Measurements from ENCODE around the gene MYH15. TPM values are rescaled to one million over a fixed set of nuclear protein-coding genes. Genes with fewer than 3 reads are reported as not detected.

MYH15 gene
- total RNA-seq, 1 donor, result 0.84 TPM

- H3K4me1 ChIP-seq (ENCODE audit: insufficient read depth, low read length), result peaks cover 4% of the 10 kb centered on the region
- no peaks in the 10 kb centered on the region for H3K9me3 ChIP-seq (ENCODE audit: low read depth, low read length)
- H3K4me3 ChIP-seq (ENCODE audit: low read length), result no peak overlapping the region
- H3K27me3 ChIP-seq (ENCODE audit: insufficient read depth, low read length), result no peaks in the 10 kb centered on the region
Measured at GRCh38 chr3:108524537-108524936, 14.1 kb upstream of the MYH15 start.

- no peaks in the 10 kb centered on the region for H3K4me1 ChIP-seq (ENCODE audit: insufficient read depth, low read length)
- H3K4me3 ChIP-seq (ENCODE audit: low read length), result no peak overlapping the region
- H3K9me3 ChIP-seq (ENCODE audit: low read depth, low read length), result no peaks in the 10 kb centered on the region
- no peaks in the 10 kb centered on the region for H3K27me3 ChIP-seq (ENCODE audit: insufficient read depth, low read length)
Measured at GRCh38 chr3:108518895-108519294, 8.5 kb upstream of the MYH15 start.

- Histone ChIP-seq H3K4me3 (ENCODE audit: low read length) (no peak overlapping the region), H3K9me3 (ENCODE audit: low read depth, low read length) (no peaks in the 10 kb centered on the region), H3K4me1 (ENCODE audit: insufficient read depth, low read length) (no peaks in the 10 kb centered on the region), H3K27me3 (ENCODE audit: insufficient read depth, low read length) (no peaks in the 10 kb centered on the region)
Measured at GRCh38 chr3:108516881-108517280, 6.5 kb upstream of the MYH15 start.

GRCh38 chr3:108513961-108514360 lies 3.6 kb upstream of the MYH15 start:
- Histone ChIP-seq H3K4me1 (ENCODE audit: insufficient read depth, low read length) (no peaks in the 10 kb centered on the region), H3K9me3 (ENCODE audit: low read depth, low read length) (no peaks in the 10 kb centered on the region), H3K4me3 (ENCODE audit: low read length) (no peak overlapping the region), H3K27me3 (ENCODE audit: insufficient read depth, low read length) (no peaks in the 10 kb centered on the region)

- no peaks in the 10 kb centered on the region for H3K4me1 ChIP-seq (ENCODE audit: insufficient read depth, low read length)
- H3K4me3 ChIP-seq (ENCODE audit: low read length), result no peak overlapping the region
- H3K9me3 ChIP-seq (ENCODE audit: low read depth, low read length), result no peaks in the 10 kb centered on the region
- no peaks in the 10 kb centered on the region for H3K27me3 ChIP-seq (ENCODE audit: insufficient read depth, low read length)
Measured at GRCh38 chr3:108512671-108513070, 2.3 kb upstream of the MYH15 start.

- Histone ChIP-seq H3K9me3 (ENCODE audit: low read depth, low read length) (no peaks in the 10 kb centered on the region), H3K4me1 (ENCODE audit: insufficient read depth, low read length) (no peaks in the 10 kb centered on the region), H3K27me3 (ENCODE audit: insufficient read depth, low read length) (no peaks in the 10 kb centered on the region), H3K4me3 (ENCODE audit: low read length) (no peak overlapping the region)
Measured at GRCh38 chr3:108511490-108511889, 1.1 kb upstream of the MYH15 start.

- no peaks in the 10 kb centered on the region for H3K4me1 ChIP-seq (ENCODE audit: insufficient read depth, low read length)
- H3K9me3 ChIP-seq (ENCODE audit: low read depth, low read length), result no peaks in the 10 kb centered on the region
- no peaks in the 10 kb centered on the region for H3K27me3 ChIP-seq (ENCODE audit: insufficient read depth, low read length)
- no peak overlapping the region for H3K4me3 ChIP-seq (ENCODE audit: low read length)
Measured at GRCh38 chr3:108511055-108511454, 659 bp upstream of the MYH15 start.

- no peaks in the 10 kb centered on the region for H3K27me3 ChIP-seq (ENCODE audit: insufficient read depth, low read length)
- no peaks in the 10 kb centered on the region for H3K9me3 ChIP-seq (ENCODE audit: low read depth, low read length)
- H3K4me3 ChIP-seq (ENCODE audit: low read length), result no peak overlapping the region
- H3K4me1 ChIP-seq (ENCODE audit: insufficient read depth, low read length), result no peaks in the 10 kb centered on the region
Measured at GRCh38 chr3:108509871-108510270, 525 bp downstream of the MYH15 start.

GRCh38 chr3:108509263-108509662 lies 1.1 kb downstream of the MYH15 start:
- H3K4me3 ChIP-seq (ENCODE audit: low read length), result no peak overlapping the region
- H3K4me1 ChIP-seq (ENCODE audit: insufficient read depth, low read length), result no peaks in the 10 kb centered on the region
- H3K9me3 ChIP-seq (ENCODE audit: low read depth, low read length), result no peaks in the 10 kb centered on the region
- H3K27me3 ChIP-seq (ENCODE audit: insufficient read depth, low read length), result no peaks in the 10 kb centered on the region

- no peak overlapping the region for H3K4me3 ChIP-seq (ENCODE audit: low read length)
- H3K9me3 ChIP-seq (ENCODE audit: low read depth, low read length), result no peaks in the 10 kb centered on the region
- no peaks in the 10 kb centered on the region for H3K27me3 ChIP-seq (ENCODE audit: insufficient read depth, low read length)
- H3K4me1 ChIP-seq (ENCODE audit: insufficient read depth, low read length), result no peaks in the 10 kb centered on the region
Measured at GRCh38 chr3:108507902-108508301, 2.5 kb downstream of the MYH15 start.

- Histone ChIP-seq H3K4me1 (ENCODE audit: insufficient read depth, low read length) (no peaks in the 10 kb centered on the region), H3K4me3 (ENCODE audit: low read length) (no peak overlapping the region), H3K9me3 (ENCODE audit: low read depth, low read length) (no peaks in the 10 kb centered on the region), H3K27me3 (ENCODE audit: insufficient read depth, low read length) (no peaks in the 10 kb centered on the region)
Measured at GRCh38 chr3:108505811-108506210, 4.6 kb downstream of the MYH15 start.

GRCh38 chr3:108503722-108504121 lies 6.7 kb downstream of the MYH15 start:
- H3K27me3 ChIP-seq (ENCODE audit: insufficient read depth, low read length), result no peaks in the 10 kb centered on the region
- no peaks in the 10 kb centered on the region for H3K9me3 ChIP-seq (ENCODE audit: low read depth, low read length)
- H3K4me3 ChIP-seq (ENCODE audit: low read length), result no peak overlapping the region
- H3K4me1 ChIP-seq (ENCODE audit: insufficient read depth, low read length), result no peaks in the 10 kb centered on the region

GRCh38 chr3:108501535-108501934 lies 8.9 kb downstream of the MYH15 start:
- Histone ChIP-seq H3K27me3 (ENCODE audit: insufficient read depth, low read length) (no peaks in the 10 kb centered on the region), H3K4me3 (ENCODE audit: low read length) (no peak overlapping the region), H3K9me3 (ENCODE audit: low read depth, low read length) (no peaks in the 10 kb centered on the region), H3K4me1 (ENCODE audit: insufficient read depth, low read length) (no peaks in the 10 kb centered on the region)

GRCh38 chr3:108500728-108501127 lies 9.7 kb downstream of the MYH15 start:
- Histone ChIP-seq H3K9me3 (ENCODE audit: low read depth, low read length) (no peaks in the 10 kb centered on the region), H3K4me1 (ENCODE audit: insufficient read depth, low read length) (no peaks in the 10 kb centered on the region), H3K27me3 (ENCODE audit: insufficient read depth, low read length) (no peaks in the 10 kb centered on the region), H3K4me3 (ENCODE audit: low read length) (no peak overlapping the region)

- Histone ChIP-seq H3K4me3 (ENCODE audit: low read length) (no peak overlapping the region), H3K27me3 (ENCODE audit: insufficient read depth, low read length) (no peaks in the 10 kb centered on the region), H3K4me1 (ENCODE audit: insufficient read depth, low read length) (no peaks in the 10 kb centered on the region), H3K9me3 (ENCODE audit: low read depth, low read length) (no peaks in the 10 kb centered on the region)
Measured at GRCh38 chr3:108497271-108497670, 13.1 kb downstream of the MYH15 start.

- H3K9me3 ChIP-seq (ENCODE audit: low read depth, low read length), result no peaks in the 10 kb centered on the region
- no peaks in the 10 kb centered on the region for H3K4me1 ChIP-seq (ENCODE audit: insufficient read depth, low read length)
- H3K27me3 ChIP-seq (ENCODE audit: insufficient read depth, low read length), result no peaks in the 10 kb centered on the region
- H3K4me3 ChIP-seq (ENCODE audit: low read length), result no peak overlapping the region
Measured at GRCh38 chr3:108495717-108496116, 14.7 kb downstream of the MYH15 start.

Measured in mononuclear cell (primary cell).